HTERT RPE-1 (cell line): Measurements from ENCODE around the gene RASA3.
"Not testable (repeated sequence)": the region's sequence is repeated elsewhere in the genome, so short reads cannot be mapped to it uniquely, and the experiment has no call there.

Experiments used
- in situ Hi-C: fragments of 300-500 bp; cut with MboI; formaldehyde crosslinking; loops from 4 replicates; pipeline ENCODE4 v1.14.3; 2020; ENCODE audit warnings: low sequenced_read_pairs

The RASA3 gene

GRCh38 chr13:113995051-113995601 lies 137.3 kb downstream of the RASA3 start:
- in situ Hi-C loops: no loop called here

DNA sequence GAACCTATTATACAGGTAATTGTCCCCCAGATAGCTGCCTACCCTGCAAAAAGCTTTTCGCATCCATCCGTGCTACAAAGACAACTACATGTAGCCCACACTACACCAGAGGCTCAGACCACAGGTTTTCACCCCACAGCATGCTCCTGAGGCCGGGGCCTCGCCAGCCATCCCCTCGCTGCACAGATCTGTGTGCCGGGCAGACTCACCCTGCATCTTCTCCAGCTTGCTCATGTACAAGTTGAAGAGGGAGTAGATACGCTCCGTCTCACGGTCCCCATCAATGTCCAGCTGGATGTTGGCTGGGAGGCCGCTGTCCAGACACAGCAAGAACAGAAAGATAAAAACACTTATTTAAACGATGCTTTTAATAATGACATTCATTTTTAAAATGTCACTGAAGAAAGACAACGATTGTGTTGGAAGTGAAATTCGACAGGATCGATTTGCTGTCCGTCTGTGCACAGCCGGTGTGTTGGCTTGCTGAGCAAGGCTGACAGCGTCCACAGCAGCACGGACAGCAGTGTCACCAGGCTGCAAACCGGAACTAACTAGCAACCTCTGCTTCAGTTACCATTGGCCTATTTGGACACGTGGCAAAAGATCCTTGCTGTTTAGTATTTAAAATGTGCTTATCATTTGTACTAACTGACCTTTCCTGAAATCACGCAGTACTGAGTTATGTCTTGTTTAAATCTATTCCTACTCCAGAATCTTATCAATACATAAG lies 140.0 kb downstream of the RASA3 start:
- in situ Hi-C loops: no loop called here

DNA sequence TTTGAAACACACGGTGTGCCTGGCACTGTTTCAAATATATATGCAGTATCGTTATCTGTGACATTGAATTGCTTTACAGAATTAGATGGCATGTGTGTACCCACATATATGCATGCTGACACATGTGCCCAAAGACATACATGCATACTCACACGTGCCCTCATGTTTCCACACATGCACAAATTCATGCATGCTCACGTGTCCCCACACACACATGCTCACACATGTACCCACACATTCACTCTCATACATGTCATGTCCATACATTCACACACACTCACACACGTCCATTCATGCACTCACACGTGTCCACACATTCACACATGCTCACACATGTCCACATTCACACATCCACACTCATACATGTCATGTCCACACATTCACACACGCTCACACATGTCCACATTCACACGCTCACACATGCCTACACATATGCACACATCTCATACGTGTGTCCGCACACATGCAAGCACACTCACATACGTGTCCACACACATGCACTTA lies 140.7 kb downstream of the RASA3 start:
- in situ Hi-C loops: no loop called here

GRCh38 chr13:113991191-113991669 lies 141.2 kb downstream of the RASA3 start:
- in situ Hi-C loops: no loop called here

- in situ Hi-C loops: no loop called here
Observed at GRCh38 chr13:113990321-113990837, 142.0 kb downstream of the RASA3 start.

- in situ Hi-C loops: no loop called here
Observed at GRCh38 chr13:113989585-113990300, 142.7 kb downstream of the RASA3 start.

GRCh38 chr13:113988859-113989258 lies 143.6 kb downstream of the RASA3 start:
- in situ Hi-C loops: not testable (repeated sequence)

- in situ Hi-C loops: no loop called here
Observed at GRCh38 chr13:113982296-113982661, 150.1 kb downstream of the RASA3 start.

DNA sequence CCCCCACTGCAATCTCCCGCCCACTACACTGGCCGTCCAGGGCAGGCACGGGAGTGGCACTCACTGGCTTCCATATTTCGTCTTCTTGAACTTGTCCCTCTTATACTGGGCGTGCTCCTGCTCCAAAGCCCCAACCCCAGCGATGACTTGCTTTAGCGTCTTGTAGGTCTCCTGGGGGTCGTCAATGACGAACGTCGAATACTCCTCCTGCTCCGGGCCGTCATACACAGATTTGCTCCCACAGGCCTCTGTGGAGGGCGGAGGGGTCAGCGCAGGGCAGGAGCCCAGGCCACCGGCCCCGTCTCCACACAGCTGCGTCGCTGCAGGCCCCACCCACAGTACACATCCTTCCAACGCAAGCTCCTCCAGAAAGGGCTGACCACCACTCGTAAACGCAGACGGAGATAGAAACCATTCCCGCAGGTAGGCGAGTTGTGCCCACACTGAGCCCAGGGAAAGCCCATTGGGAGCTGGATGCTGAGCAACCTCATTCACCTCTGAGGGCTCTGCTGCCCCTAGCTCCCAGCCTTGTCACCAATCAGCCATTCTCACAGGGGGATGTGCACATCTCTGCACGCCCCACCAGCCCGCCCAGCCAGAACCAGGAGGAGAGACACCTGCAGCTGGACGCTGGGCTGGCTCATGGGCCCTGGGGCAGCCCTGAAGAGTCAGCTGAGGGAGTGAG lies 150.7 kb downstream of the RASA3 start:
- in situ Hi-C loops: no loop called here

DNA sequence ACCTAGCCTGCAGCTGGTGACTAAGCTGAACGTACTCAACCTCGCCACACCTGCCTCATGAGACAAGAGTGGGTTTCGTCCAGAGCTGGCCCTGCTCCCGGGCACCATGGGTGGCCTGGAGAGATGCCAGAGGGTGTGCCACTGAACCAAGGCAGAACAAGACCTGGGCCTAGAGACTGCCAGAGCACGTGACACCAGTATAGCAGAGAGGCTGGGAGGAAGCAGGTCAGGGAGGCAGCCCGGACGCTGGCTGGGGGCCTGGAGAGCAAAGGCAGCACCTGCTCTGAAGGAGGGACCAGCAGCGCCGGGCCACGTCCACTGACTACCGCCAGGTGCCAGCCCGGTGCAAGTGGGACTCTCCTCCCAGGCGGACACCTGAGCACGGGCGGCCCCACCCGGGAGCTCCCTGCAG lies 151.2 kb downstream of the RASA3 start:
- in situ Hi-C loops: no loop called here

DNA sequence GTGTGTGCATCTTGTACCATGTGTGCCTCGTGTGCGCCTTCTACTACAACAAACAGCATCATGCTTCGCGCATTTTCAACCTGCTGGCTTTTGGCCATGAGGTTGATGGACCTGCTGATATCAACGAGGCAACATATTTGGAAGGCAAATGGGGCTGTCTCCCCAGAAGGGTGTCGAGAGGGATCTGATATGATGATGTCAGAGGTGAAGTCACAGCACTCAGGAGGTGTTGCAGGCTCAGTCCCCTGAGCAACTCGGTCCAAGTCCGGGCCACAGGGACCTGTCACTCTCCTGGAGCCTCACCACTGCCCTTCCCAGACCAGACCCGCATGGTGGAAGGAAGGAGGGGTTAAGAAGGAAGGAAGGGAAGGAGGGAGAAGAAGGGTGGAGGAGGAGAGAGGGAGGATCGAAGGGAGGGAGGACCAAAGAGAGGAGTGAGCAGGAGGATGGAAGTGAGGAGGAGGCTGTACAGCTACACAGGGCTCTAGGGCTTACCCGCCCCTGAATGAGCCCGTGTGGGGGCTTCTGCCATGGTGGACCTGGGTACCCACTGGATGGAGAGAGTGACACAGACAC lies 151.8 kb downstream of the RASA3 start:
- in situ Hi-C loops: no loop called here

GRCh38 chr13:113979791-113980471 lies 152.5 kb downstream of the RASA3 start:
- in situ Hi-C loops: no loop called here

- in situ Hi-C loops: no loop called here
Observed at GRCh38 chr13:113978741-113979481, 153.5 kb downstream of the RASA3 start.

GRCh38 chr13:113977976-113978375 lies 154.4 kb downstream of the RASA3 start:
- in situ Hi-C loops: no loop called here

GRCh38 chr13:113976711-113977684 lies 155.4 kb downstream of the RASA3 start:
- in situ Hi-C loops: no loop called here

DNA sequence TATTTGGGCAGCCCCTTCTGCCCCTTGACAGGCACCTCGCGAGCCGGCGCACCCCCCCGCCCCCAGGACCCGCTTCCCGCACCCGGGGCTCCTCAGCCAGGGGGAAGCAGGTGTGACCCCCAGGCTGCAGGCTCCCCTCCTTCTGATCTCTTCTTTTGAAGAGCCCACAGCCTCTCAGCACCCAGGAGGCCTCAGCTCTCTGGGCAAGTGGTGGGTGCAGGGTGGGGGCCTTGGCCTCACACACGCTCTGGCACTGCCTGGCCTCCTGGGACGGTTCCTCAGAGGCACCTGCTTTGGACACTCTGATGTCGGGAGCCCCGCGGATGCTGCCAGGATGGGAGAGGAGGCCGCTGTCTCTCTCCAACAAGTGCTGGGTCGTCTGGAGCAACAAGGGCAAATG lies 157.0 kb downstream of the RASA3 start:
- in situ Hi-C loops: no loop called here

GRCh38 chr13:113974304-113975281 lies 157.8 kb downstream of the RASA3 start:
- in situ Hi-C loops: no loop called here
